ENCODE measurements around the gene FRMD6.
A peak's percentile ranks its signal among the peaks of the same experiment; 100 is the strongest.

GRCh38 chr14:51780006-51780692, 128.4 kb downstream of the FRMD6 start:
- TF ChIP-seq EZH2 (IDR thresholded peaks at IDR 0.05; ENCODE audit: borderline replicate concordance, low read depth, low read length, severe bottlenecking) = no peak
- TF ChIP-seq CTCF (IDR thresholded peaks at IDR 0.05; ENCODE audit: borderline replicate concordance, extremely low read depth, low read length, poor library complexity, severe bottlenecking) = peak; percentile 91

Measured in DND-41 (cell line).